Subcutaneous adipose tissue (tissue), 4 donors: ENCODE results near the gene CARS1. TPM values are rescaled to one million over a fixed set of nuclear protein-coding genes. Genes with fewer than 3 reads are reported as not detected.

ENCODE experiments used
- total RNA-seq, 4 donors: library from RNA; depleted of rRNA; stranded (reverse); fragments of >200 nt; gene quantifications; one replicate each; pipeline ENCODE4 v1.1.0, GENCODE V29; 2016
- TF ChIP-seq, protein P1 (sequence below): fragments of 450-650 bp; IDR thresholded peaks from one replicate; pipeline ENCODE4 v1.5.1; 2016; ENCODE audit warnings: low read depth, mild to moderate bottlenecking, control low read depth, antibody characterized with exemption, moderate library complexity

The CARS1 gene
- total RNA-seq, 4 donors from 2014 or later: 30.4 to 59.5 (median 36.1) TPM

DNA sequence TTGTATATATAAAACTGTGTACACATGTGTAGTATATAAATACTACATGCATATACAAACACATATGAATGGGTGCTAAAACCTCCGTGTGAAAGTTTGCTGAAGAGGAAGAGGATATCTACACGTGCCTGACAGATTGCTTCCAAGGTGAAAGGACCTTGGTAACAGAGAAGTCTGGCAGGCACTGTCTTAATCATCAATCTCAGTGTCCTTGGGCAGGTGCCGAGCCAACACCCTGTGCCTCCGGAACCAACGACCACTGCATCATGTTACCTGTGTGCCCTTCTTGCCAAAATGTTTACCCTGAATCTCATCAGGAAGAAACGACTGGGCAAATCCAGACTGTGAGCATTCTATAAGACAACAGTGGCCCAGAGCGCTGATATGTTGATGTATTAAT is 80.1 kb downstream of the CARS1 start:
- TF ChIP-seq, protein P1, sequence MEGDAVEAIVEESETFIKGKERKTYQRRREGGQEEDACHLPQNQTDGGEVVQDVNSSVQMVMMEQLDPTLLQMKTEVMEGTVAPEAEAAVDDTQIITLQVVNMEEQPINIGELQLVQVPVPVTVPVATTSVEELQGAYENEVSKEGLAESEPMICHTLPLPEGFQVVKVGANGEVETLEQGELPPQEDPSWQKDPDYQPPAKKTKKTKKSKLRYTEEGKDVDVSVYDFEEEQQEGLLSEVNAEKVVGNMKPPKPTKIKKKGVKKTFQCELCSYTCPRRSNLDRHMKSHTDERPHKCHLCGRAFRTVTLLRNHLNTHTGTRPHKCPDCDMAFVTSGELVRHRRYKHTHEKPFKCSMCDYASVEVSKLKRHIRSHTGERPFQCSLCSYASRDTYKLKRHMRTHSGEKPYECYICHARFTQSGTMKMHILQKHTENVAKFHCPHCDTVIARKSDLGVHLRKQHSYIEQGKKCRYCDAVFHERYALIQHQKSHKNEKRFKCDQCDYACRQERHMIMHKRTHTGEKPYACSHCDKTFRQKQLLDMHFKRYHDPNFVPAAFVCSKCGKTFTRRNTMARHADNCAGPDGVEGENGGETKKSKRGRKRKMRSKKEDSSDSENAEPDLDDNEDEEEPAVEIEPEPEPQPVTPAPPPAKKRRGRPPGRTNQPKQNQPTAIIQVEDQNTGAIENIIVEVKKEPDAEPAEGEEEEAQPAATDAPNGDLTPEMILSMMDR: no peak

DNA sequence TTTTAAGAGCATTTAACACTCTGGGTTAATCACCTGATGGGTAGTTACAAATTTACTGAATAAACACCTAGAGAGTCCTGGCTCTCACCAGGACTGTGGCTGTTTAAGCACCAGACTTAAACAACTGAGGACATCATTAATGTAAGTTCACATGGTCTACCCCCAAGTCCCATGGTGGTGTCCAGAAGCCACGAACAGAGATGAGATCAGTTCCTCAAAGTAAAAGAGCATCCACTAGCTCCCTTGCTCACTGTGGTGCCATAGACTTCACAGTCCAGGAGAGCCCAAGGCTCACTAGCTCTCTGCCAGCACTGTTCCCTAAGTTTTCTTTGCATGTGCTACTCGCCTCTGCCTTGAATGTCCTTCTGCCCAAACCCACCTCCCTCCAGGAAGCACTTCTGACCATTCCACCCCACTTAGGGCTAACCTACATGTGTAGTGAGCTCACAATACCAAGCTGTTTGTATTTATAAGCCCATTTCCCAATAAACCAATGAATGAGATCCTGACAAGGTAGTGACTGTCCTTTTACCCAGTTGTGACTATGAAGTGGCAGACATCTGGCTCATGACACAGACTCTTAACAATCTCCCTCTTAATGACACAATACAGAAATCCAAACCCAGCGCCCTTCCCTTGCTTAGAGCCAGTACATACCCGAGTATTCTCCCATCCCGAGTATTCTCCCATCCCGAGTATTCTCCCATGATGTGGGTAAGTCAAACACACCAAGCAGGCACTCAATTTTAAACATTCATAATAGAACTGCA is 80.7 kb downstream of the CARS1 start:
- TF ChIP-seq, protein P1: no peak

DNA sequence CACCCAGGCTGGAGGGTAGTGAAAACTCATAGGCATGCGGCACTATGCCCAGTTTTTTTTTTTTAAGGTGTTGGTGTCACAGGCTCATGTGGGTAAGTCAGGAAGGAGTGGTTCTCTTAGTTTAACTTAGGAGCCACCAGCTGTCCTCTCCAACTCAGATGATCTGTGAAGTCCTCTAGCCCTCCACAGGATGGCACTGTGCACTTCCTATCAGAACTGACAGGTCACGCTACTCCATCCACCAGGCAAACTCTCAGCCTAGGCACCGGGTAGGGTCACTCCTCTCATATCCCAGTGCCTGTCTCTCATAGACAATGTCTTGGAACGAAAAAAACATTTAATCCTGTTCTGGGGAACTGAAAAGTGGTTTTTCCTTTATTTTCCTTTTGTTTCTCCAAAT is 81.6 kb downstream of the CARS1 start:
- TF ChIP-seq, protein P1: no peak

DNA sequence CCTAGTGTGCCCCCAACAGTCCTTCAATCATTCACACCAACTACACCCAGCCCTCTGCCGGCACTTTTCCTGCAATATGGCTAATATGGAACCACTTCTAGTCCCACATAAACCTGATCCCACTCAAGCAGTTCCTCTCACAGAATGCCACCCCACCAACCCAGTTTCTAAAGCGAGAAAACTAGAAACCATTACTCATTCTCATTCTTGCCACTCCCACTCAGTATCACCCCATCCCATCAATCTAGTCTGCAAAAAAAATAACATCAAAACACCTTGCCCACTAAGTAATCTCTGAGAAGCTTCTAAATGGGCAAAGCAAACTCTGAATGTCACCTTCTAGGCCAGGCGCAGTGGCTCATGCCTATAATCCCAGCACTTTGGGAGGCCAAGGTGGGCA is 83.0 kb downstream of the CARS1 start:
- TF ChIP-seq, protein P1: no peak

DNA sequence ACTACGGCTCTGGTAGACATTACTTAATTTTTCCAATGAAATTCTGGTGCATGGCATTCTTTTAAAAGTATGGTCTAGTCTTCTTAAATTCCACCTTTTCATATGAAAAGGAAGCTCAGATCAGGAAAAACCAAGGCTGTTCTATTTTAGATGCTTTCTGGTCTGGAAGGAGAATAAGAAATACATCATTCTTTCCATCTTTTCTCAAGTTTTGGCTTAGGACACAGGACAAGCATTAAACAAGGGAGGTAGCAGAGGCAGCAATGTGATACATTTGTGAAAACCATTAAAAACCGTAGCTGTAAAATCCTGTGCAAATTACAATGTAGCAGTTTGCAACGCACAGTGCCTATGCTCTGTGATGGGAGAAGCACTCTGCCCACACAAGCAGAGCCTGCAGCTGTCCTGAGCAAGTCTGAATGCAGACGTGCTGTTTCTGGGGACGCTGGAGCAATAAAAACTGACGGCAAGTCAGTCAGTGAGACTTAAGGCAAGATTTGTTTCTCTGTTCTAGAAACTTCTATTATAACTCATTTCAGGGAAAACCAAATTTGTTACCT is 88.8 kb downstream of the CARS1 start:
- TF ChIP-seq, protein P1: no peak

DNA sequence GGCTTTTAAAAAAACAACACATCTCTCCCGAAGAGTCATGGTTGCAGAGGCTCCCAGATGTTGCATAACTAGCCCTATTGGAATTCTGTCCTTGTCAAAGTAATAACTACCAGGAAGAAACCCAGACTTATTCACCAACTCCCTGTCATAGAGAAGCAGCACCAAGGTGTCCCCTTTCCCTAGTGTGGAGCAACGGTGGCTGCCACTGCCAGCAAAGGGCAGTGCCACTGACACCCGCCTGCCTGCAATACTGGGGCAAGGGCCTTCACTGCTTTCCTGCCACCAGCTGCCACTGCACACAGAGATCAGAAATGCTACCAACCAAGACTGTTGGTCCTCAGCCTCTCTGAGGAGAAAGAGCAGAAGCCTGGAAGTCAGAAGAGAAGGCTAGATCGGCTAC is 92.4 kb downstream of the CARS1 start:
- TF ChIP-seq, protein P1: no peak

DNA sequence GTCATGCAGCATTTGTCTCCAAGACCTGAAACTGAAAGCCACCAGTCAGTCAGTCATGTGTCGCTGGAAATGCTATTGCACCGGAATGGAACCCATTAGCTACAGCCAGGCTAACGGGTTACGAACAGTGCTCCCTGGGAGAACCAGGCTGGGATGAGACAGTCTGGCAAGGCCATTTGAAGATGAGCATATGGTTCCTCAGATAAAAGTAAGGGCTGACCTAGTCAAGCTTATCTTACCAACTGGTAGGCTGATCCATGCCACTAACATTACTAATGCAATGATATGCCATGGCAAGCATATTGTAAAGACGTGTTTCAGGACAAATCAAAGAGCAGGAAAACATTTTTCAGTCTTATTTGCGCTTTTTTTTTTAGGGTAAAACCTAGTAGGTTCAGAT is 93.5 kb downstream of the CARS1 start:
- TF ChIP-seq, protein P1: no peak
